H9 (cell line): ENCODE measurements around the gene GRM3. TPM values are rescaled to one million over a fixed set of nuclear protein-coding genes. Genes with fewer than 3 reads are reported as not detected.

Experiments
- DNase-seq: peaks from one replicate; pipeline ENCODE4 v3.0.0-alpha.2; 2017
- H2AFZ ChIP-seq: one replicate; pipeline ENCODE4 v1.6.1; 2013; ENCODE audit warnings: mild to moderate bottlenecking, low read length, control low read depth, moderate library complexity
- H2AK5ac ChIP-seq: 2 replicates; pipeline ENCODE4 v1.6.1; 2013; ENCODE audit warnings: low read length, control low read depth, mixed read lengths; ENCODE audit not compliant: insufficient read length
- H2BK120ac ChIP-seq: one replicate; pipeline ENCODE4 v1.6.1; 2013; ENCODE audit warnings: low read depth, mild to moderate bottlenecking, low read length, control low read depth, inconsistent platforms; ENCODE audit not compliant: poor library complexity, severe bottlenecking
- H2BK12ac ChIP-seq: 2 replicates; pipeline ENCODE4 v1.6.1; 2013; ENCODE audit warnings: low read length, control low read depth, mixed read lengths, low read depth; ENCODE audit not compliant: insufficient read length
- H2BK15ac ChIP-seq: 2 replicates; pipeline ENCODE4 v1.6.1; 2013; ENCODE audit warnings: low read depth, low read length, control low read depth
- H2BK20ac ChIP-seq: one replicate; pipeline ENCODE4 v1.6.1; 2013; ENCODE audit warnings: low read depth, mild to moderate bottlenecking, low read length, control low read depth, inconsistent platforms; ENCODE audit not compliant: poor library complexity, severe bottlenecking
- H2BK5ac ChIP-seq: 2 replicates; pipeline ENCODE4 v1.6.1; 2013; ENCODE audit warnings: low read length, control low read depth, mixed read lengths; ENCODE audit not compliant: insufficient read length
- H3K14ac ChIP-seq: 2 replicates; pipeline ENCODE4 v1.6.1; 2013; ENCODE audit warnings: low read length, control low read depth; ENCODE audit not compliant: insufficient read depth
- H3K18ac ChIP-seq: 2 replicates; pipeline ENCODE4 v1.6.1; 2013; ENCODE audit warnings: low read depth, mild to moderate bottlenecking, mixed read lengths, low read length, control low read depth; ENCODE audit not compliant: insufficient read length
- H3K23ac ChIP-seq: 2 replicates; pipeline ENCODE4 v1.6.1; 2013; ENCODE audit warnings: low read length, control low read depth, mixed read lengths, low read depth; ENCODE audit not compliant: insufficient read length
- H3K23me2 ChIP-seq: 2 replicates; pipeline ENCODE4 v1.6.1; 2013; ENCODE audit warnings: low read depth, mild to moderate bottlenecking, mixed read lengths, low read length, control low read depth; ENCODE audit not compliant: insufficient read length, poor library complexity, severe bottlenecking
- H3K27ac ChIP-seq: 2 replicates; pipeline ENCODE4 v1.5.1; 2013; ENCODE audit warnings: low read length, control low read depth, mixed read lengths, low read depth; ENCODE audit not compliant: insufficient read length
- H3K27me3 ChIP-seq: 2 replicates; pipeline ENCODE4 v1.6.1; 2013; ENCODE audit warnings: low read length, control low read depth, inconsistent platforms; ENCODE audit not compliant: insufficient read depth
- H3K4ac ChIP-seq: 2 replicates; pipeline ENCODE4 v1.6.1; 2013; ENCODE audit warnings: low read depth, mild to moderate bottlenecking, control low read depth, inconsistent platforms, low read length, moderate library complexity
- H3K4me1 ChIP-seq: 2 replicates; pipeline ENCODE4 v1.6.1; 2013; ENCODE audit warnings: low read length, control low read depth, inconsistent platforms; ENCODE audit not compliant: insufficient read depth
- H3K4me2 ChIP-seq: 2 replicates; pipeline ENCODE4 v1.6.1; 2013; ENCODE audit warnings: low read length, control low read depth, mixed read lengths; ENCODE audit not compliant: insufficient read length, insufficient read depth
- H3K56ac ChIP-seq: 2 replicates; pipeline ENCODE4 v1.6.1; 2013; ENCODE audit warnings: low read depth, mild to moderate bottlenecking, mixed read lengths, low read length, control low read depth; ENCODE audit not compliant: insufficient read length
- H3K79me1 ChIP-seq: 2 replicates; pipeline ENCODE4 v1.6.1; 2013; ENCODE audit warnings: low read depth, mild to moderate bottlenecking, moderate library complexity, low read length, control low read depth, inconsistent platforms; ENCODE audit not compliant: insufficient read depth, poor library complexity, severe bottlenecking
- H3K79me2 ChIP-seq: 2 replicates; pipeline ENCODE4 v1.6.1; 2013; ENCODE audit warnings: low read length, control low read depth, inconsistent platforms; ENCODE audit not compliant: insufficient read depth
- H3K9ac ChIP-seq: 2 replicates; pipeline ENCODE4 v1.6.1; 2013; ENCODE audit warnings: low read length, control low read depth, mixed read lengths; ENCODE audit not compliant: insufficient read length; ENCODE audit errors: extremely low read depth
- H3K9me3 ChIP-seq: one replicate; pipeline ENCODE4 v1.6.1; 2013; ENCODE audit warnings: low read depth, low read length, inconsistent platforms; ENCODE audit not compliant: control insufficient read depth
- H3T11ph ChIP-seq: one replicate; pipeline ENCODE4 v1.6.1; 2013; ENCODE audit warnings: mild to moderate bottlenecking, low read length, control low read depth, inconsistent platforms
- H4K20me1 ChIP-seq: one replicate; pipeline ENCODE4 v1.6.1; 2013; ENCODE audit not compliant: control insufficient read depth, insufficient read length, insufficient read depth
- H4K5ac ChIP-seq: 2 replicates; pipeline ENCODE4 v1.6.1; 2013; ENCODE audit warnings: low read depth, mild to moderate bottlenecking, mixed read lengths, low read length, control low read depth; ENCODE audit not compliant: insufficient read length
- H4K8ac ChIP-seq: replicated peaks from 2 replicates; pipeline ENCODE4 v1.6.1; 2013; ENCODE audit warnings: low read length, control low read depth, mixed read lengths, low read depth; ENCODE audit not compliant: insufficient read length
- H4K91ac ChIP-seq: 2 replicates; pipeline ENCODE4 v1.6.1; 2013; ENCODE audit warnings: low read depth, mild to moderate bottlenecking, moderate library complexity, mixed read lengths, low read length, control low read depth; ENCODE audit not compliant: insufficient read length
- H3K27ac Mint-ChIP-seq, 3 experiments: 2 replicates in 2 of 3; 3 replicates in 1 of 3; pipeline ENCODE4 v1.8.0; 2020 to 2021; ENCODE audit warnings: mixed read lengths in 3 of 3, mild to moderate bottlenecking in 1 of 3, moderate library complexity in 1 of 3
- H3K27me3 Mint-ChIP-seq: 2 replicates; pipeline ENCODE4 v1.8.0; 2021; ENCODE audit warnings: low read depth, mild to moderate bottlenecking, moderate library complexity, mixed read lengths
- H3K36me3 Mint-ChIP-seq, 3 experiments: 2 replicates in 2 of 3; 3 replicates in 1 of 3; pipeline ENCODE4 v1.8.0; 2020 to 2021; ENCODE audit warnings: low read depth in 3 of 3, mixed read lengths in 3 of 3; ENCODE audit not compliant: insufficient read depth in 1 of 3
- H3K4me1 Mint-ChIP-seq, 2 experiments: 2 replicates each; pipeline ENCODE4 v1.8.0; 2020; ENCODE audit warnings: mixed read lengths in 2 of 2
- H3K4me3 Mint-ChIP-seq, 2 experiments: 2 replicates in 1 of 2; 3 replicates in 1 of 2; pipeline ENCODE4 v1.8.0; 2020 to 2021; ENCODE audit warnings: mild to moderate bottlenecking in 2 of 2, mixed read lengths in 2 of 2, moderate library complexity in 1 of 2
- H3K9me3 Mint-ChIP-seq, 2 experiments: 2 replicates in 1 of 2; 3 replicates in 1 of 2; pipeline ENCODE4 v1.8.0; 2020; ENCODE audit warnings: mild to moderate bottlenecking in 2 of 2, mixed read lengths in 2 of 2, moderate library complexity in 1 of 2
- CTCF ChIP-seq: fragments of 200-600 bp; sonication (generic); conservative IDR thresholded peaks from 3 replicates; pipeline ENCODE4 v1.8.0; 2021; ENCODE audit warnings: antibody characterized with exemption, mild to moderate bottlenecking
- WGBS: extraction: QIAGEN DNeasy Blood & Tissue Kit; methylation state at CpG from one replicate; pipeline ENCODE4 v1.1.7; 2013; ENCODE audit warnings: missing lambda C conversion rate, low lambda C conversion rate, mixed read lengths; ENCODE audit not compliant: insufficient read length; ENCODE audit errors: extremely low coverage; 5-methylcytosine and 5-hydroxymethylcytosine counted together
- long read RNA-seq: library from polyadenylated mRNA; unstranded; transcript quantifications from one replicate; pipeline ENCODE4 v2.0.0, GENCODE V29; 2020
- total RNA-seq: library from RNA; stranded (reverse); gene quantifications from 2 replicates; pipeline ENCODE4 v1.2.1, GENCODE V29; 2021

Gene GRM3
- 0.15 and 0.70 TPM in 2 replicates for total RNA-seq
- long read RNA-seq, full-length matches to known transcripts = 1 of 1 reads
- long read RNA-seq, partial matches to known transcripts = 0 of 1 reads
- long read RNA-seq, other reads (novel, unspliced or antisense) = 0 of 1 reads

GRCh38 chr7:86643561-86644281 is at the start of gene GRM3:
TSS of gene GRM3 (plus strand) at chr7:86643909. CDS start at chr7:86765146, 121,237 bp downstream.
- peaks cover 40% of the 10 kb centered on the region for H3K27me3 Mint-ChIP-seq
- Histone ChIP-seq H3K9ac (peak within 1 kb of the TSS; percentile 46), H3K56ac (no peak within 1 kb of the TSS)

More at GRCh38 chr7:86643561-86644281, at the start of gene GRM3:
- Histone ChIP-seq H2BK12ac (no peak within 1 kb of the TSS), H3K27ac (no peak within 1 kb of the TSS), H3K27me3 (peaks cover 4% of the 10 kb centered on the region; the same call in 1 of the 2 replicates), H2BK20ac (no peak within 1 kb of the TSS), H3K23ac (no peak within 1 kb of the TSS), H2BK5ac (no peak within 1 kb of the TSS), H3K79me2 (no peaks in the 10 kb centered on the region), H3K79me1 (no peaks in the 10 kb centered on the region), H2AFZ (peak within 1 kb of the TSS; percentile 97), H4K91ac (no peak within 1 kb of the TSS), H3K23me2 (peaks cover 21% of the 10 kb centered on the region), H3K4ac (no peak within 1 kb of the TSS), H3K4me2 (peak within 1 kb of the TSS; percentile 98), H3K4me1 (no peaks in the 10 kb centered on the region), H2BK120ac (no peak within 1 kb of the TSS), H3K18ac (no peak within 1 kb of the TSS), H2BK15ac (no peak within 1 kb of the TSS), H3K14ac (peak within 1 kb of the TSS; percentile 74; the same call in 1 of the 2 replicates), H4K5ac (no peak within 1 kb of the TSS), H4K20me1 (no peaks in the 10 kb centered on the region), H2AK5ac (no peak within 1 kb of the TSS), H3K9me3 (no peaks in the 10 kb centered on the region), H3T11ph (no peak within 1 kb of the TSS), H4K8ac (no peak within 1 kb of the TSS)
- Mint-ChIP-seq H3K4me1 (peaks cover 23 to 28% of the 10 kb centered on the region in 2 experiments), H3K4me3 (peak within 1 kb of the TSS; percentile 78 to 99), H3K27ac (0 out of 7 replicates have a peak within 1 kb of the TSS, but pooled peaks of 1 of the 3 experiments have one; percentile 16), H3K36me3 (no peaks in the 10 kb centered on the region), H3K9me3 (no peaks in the 10 kb centered on the region)
- TF ChIP-seq CTCF = no peak
- peak; percentile 80 for DNase-seq
- WGBS = no CpG with 5 or more reads among the region's 23 CpGs
